ENCODE results near the gene DAD1. TPM values are rescaled to one million over a fixed set of nuclear protein-coding genes. Genes with fewer than 3 reads are reported as not detected.

Gene DAD1
- total RNA-seq, 1 experiment from 2014 or later, result 162 TPM

DNA sequence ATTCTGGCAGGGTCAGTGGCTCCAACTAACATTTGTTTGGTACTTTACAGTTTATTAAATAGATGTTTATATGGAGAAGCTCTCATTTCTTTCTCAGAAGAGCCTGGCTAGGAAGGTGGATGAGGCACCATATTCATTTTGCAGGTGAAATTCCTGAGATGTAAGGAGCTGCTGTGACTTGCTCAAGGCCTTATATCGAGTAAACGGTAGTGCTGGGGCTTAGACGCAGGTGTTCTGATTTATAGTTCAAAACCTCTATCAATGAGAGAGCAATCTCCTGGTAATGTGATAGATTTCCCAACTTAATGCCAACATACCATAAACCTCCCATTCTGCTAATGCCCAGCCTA is 42.3 kb downstream of the DAD1 start:
- Histone ChIP-seq H3K27ac (ENCODE audit: low read depth, low read length) (no peak overlapping the region), H3K79me2 (ENCODE audit: insufficient read depth, low read length) (no peaks in the 10 kb centered on the region), H3K9me3 (ENCODE audit: control insufficient read depth in 1 of 2, insufficient read depth in 1 of 2, low read depth in 1 of 2, low read length in 2 of 2) (no peaks in the 10 kb centered on the region), H3K4me1 (ENCODE audit: control insufficient read depth in 1 of 2, insufficient read depth in 2 of 2, low read length in 2 of 2) (no peaks in the 10 kb centered on the region), H3K4me3 (replicated peaks in 1 of 2; ENCODE audit: low read depth in 1 of 2, low read length in 2 of 2) (no peak overlapping the region), H3K27me3 (ENCODE audit: insufficient read depth, low read length) (no peaks in the 10 kb centered on the region; the same call in 1 of the 2 replicates), H2AFZ (ENCODE audit: low read depth, low read length, poor library complexity, severe bottlenecking) (no peak overlapping the region), H3K9me2 (ENCODE audit: insufficient read depth) (no peaks in the 10 kb centered on the region), H3K9ac (ENCODE audit: low read length) (no peak overlapping the region), H3K4me2 (ENCODE audit: low read length) (no peak overlapping the region), H4K20me1 (ENCODE audit: insufficient read depth) (no peaks in the 10 kb centered on the region), H3K36me3 (ENCODE audit: control insufficient read depth in 1 of 2, insufficient read depth in 2 of 2, low read length in 2 of 2) (no peaks in the 10 kb centered on the region)
- DNase-seq (ENCODE audit: low read depth, low spot score), result no peak
- no peak for TF ChIP-seq SIN3A (IDR thresholded peaks at IDR 0.05; ENCODE audit: low read depth)
- ChIA-PET POLR2A (no interaction called here), CTCF (no interaction called here), RAD21 (ENCODE audit: low non-redundant PET in 1 of 2, low total read pairs in 2 of 2, uncharacterized antibody in 2 of 2, unreplicated experiment in 2 of 2) (no interaction called here)
- no peak for ATAC-seq
- no TSS peak for BruUV-seq (replicated peaks)
- intact Hi-C loops (cut with micrococcal nuclease), result no loop called here

DNA sequence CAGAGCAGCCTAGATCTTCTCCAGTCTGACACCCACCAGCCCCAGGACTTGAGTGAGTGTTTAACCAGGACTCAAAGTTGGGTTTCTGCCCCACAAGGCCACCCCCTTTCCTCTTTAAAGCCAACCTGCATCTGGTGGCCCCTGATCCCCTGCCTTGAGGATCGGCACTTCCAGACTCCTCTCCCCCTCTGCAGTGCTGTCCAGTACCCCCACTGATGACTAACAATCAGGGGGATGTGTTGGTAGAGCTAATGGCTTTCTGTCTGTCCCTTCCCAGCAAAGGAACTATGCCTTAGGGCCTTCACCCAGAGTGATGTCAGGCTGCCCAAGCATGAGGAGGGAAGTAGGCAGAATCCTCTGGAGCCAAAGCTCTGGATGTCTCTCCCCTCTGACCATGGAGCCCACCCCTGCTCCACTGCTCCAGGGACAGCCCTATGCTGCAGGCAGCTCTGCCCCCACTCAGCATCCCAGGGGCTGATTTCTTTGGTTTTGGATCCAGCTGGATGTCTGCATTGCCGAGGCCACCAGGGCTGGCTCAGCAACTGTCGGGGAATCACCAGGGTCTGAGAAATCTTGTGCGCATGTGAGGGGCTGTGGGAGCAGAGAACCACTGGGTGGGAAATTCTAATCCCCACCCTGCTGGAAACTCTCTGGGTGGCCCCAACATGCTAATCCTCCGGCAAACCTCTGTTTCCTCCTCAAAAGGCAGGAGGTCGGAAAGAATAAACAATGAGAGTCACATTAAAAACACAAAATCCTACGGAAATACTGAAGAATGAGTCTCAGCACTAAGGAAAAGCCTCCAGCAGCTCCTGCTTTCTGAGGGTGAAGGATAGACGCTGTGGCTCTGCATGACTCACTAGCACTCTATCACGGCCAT is 42.9 kb downstream of the DAD1 start:
- Histone ChIP-seq H3K79me2 (ENCODE audit: insufficient read depth, low read length) (no peaks in the 10 kb centered on the region), H3K4me1 (ENCODE audit: control insufficient read depth in 1 of 2, insufficient read depth in 2 of 2, low read length in 2 of 2) (no peaks in the 10 kb centered on the region), H3K4me2 (ENCODE audit: low read length) (no peak overlapping the region), H3K27ac (ENCODE audit: low read depth, low read length) (no peak overlapping the region), H3K9me2 (ENCODE audit: insufficient read depth) (no peaks in the 10 kb centered on the region), H4K20me1 (ENCODE audit: insufficient read depth) (no peaks in the 10 kb centered on the region), H3K36me3 (ENCODE audit: control insufficient read depth in 1 of 2, insufficient read depth in 2 of 2, low read length in 2 of 2) (no peaks in the 10 kb centered on the region), H3K9me3 (ENCODE audit: control insufficient read depth in 1 of 2, insufficient read depth in 1 of 2, low read depth in 1 of 2, low read length in 2 of 2) (no peaks in the 10 kb centered on the region), H3K9ac (ENCODE audit: low read length) (no peak overlapping the region), H3K4me3 (replicated peaks in 1 of 2; ENCODE audit: low read depth in 1 of 2, low read length in 2 of 2) (no peak overlapping the region), H3K27me3 (ENCODE audit: insufficient read depth, low read length) (no peaks in the 10 kb centered on the region; the same call in 1 of the 2 replicates), H2AFZ (ENCODE audit: low read depth, low read length, poor library complexity, severe bottlenecking) (no peak overlapping the region)
- ChIA-PET CTCF (no interaction called here), RAD21 (ENCODE audit: low non-redundant PET in 1 of 2, low total read pairs in 2 of 2, uncharacterized antibody in 2 of 2, unreplicated experiment in 2 of 2) (no interaction called here), POLR2A (no interaction called here)
- intact Hi-C loops (cut with micrococcal nuclease), result no loop called here
- BruUV-seq (replicated peaks), result no TSS peak
- no peak for ATAC-seq
- DNase-seq (ENCODE audit: low read depth, low spot score), result no peak
- TF ChIP-seq, protein P1, sequence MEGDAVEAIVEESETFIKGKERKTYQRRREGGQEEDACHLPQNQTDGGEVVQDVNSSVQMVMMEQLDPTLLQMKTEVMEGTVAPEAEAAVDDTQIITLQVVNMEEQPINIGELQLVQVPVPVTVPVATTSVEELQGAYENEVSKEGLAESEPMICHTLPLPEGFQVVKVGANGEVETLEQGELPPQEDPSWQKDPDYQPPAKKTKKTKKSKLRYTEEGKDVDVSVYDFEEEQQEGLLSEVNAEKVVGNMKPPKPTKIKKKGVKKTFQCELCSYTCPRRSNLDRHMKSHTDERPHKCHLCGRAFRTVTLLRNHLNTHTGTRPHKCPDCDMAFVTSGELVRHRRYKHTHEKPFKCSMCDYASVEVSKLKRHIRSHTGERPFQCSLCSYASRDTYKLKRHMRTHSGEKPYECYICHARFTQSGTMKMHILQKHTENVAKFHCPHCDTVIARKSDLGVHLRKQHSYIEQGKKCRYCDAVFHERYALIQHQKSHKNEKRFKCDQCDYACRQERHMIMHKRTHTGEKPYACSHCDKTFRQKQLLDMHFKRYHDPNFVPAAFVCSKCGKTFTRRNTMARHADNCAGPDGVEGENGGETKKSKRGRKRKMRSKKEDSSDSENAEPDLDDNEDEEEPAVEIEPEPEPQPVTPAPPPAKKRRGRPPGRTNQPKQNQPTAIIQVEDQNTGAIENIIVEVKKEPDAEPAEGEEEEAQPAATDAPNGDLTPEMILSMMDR (IDR thresholded peaks at IDR 0.05 in 2 of 3, conservative IDR thresholded peaks at IDR 0.05 in 1 of 3; ENCODE audit: borderline replicate concordance in 1 of 3, insufficient read depth in 1 of 3, low read depth in 2 of 3, low read length in 2 of 3), result no peak
- TF ChIP-seq YY1 (IDR thresholded peaks at IDR 0.05; ENCODE audit: extremely low read depth, insufficient replicate concordance, low read depth, low read length) (no peak), EZH2 (IDR thresholded peaks at IDR 0.05) (no peak), SRF (IDR thresholded peaks at IDR 0.05; ENCODE audit: low read depth) (no peak), POLR2A (IDR thresholded peaks at IDR 0.05; ENCODE audit: borderline replicate concordance, extremely low read depth, insufficient read depth, insufficient read length) (no peak), EGR1 (IDR thresholded peaks at IDR 0.05; ENCODE audit: low read depth) (no peak), CEBPB (IDR thresholded peaks at IDR 0.05; ENCODE audit: low read depth) (no peak), TCF7L2 (IDR thresholded peaks at IDR 0.05; ENCODE audit: borderline replicate concordance, extremely low read depth, insufficient read depth, insufficient read length) (no peak), POLR2AphosphoS5 (IDR thresholded peaks at IDR 0.05; ENCODE audit: low read depth, low read length) (no peak), CBX3 (IDR thresholded peaks at IDR 0.05; ENCODE audit: low read depth) (no peak), SP1 (IDR thresholded peaks at IDR 0.05; ENCODE audit: low read depth) (no peak), FOSL1 (IDR thresholded peaks at IDR 0.05; ENCODE audit: low read depth) (no peak), RAD21 (IDR thresholded peaks at IDR 0.05; ENCODE audit: low read depth) (no peak), EZH2phosphoT487 (IDR thresholded peaks at IDR 0.05; ENCODE audit: borderline replicate concordance) (no peak)
- TF ChIP-seq, protein P2, sequence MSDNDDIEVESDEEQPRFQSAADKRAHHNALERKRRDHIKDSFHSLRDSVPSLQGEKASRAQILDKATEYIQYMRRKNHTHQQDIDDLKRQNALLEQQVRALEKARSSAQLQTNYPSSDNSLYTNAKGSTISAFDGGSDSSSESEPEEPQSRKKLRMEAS (IDR thresholded peaks at IDR 0.05), result no peak
- TF ChIP-seq, protein P3, sequence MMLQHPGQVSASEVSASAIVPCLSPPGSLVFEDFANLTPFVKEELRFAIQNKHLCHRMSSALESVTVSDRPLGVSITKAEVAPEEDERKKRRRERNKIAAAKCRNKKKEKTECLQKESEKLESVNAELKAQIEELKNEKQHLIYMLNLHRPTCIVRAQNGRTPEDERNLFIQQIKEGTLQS (IDR thresholded peaks at IDR 0.05), result no peak
